ENCODE data around the gene CDK6.
A peak's percentile ranks its signal among the peaks of the same experiment; 100 is the strongest.
"Not testable (repeated sequence)": the region's sequence is repeated elsewhere in the genome, so short reads cannot be mapped to it uniquely, and the experiment has no call there.

The CDK6 gene

GRCh38 chr7:92836489-92836999 is at the start of gene CDK6:
TSS of gene CDK6 (minus strand) at chr7:92836573. CDS start at chr7:92833323, 3,250 bp downstream.
- DNase-seq (ENCODE audit: low read depth) = no peak

- not testable (repeated sequence) for DNase-seq (ENCODE audit: low read depth)
Observed at GRCh38 chr7:92886039-92886438, 49.7 kb upstream of the CDK6 start.

- no peak for DNase-seq (ENCODE audit: low read depth)
Observed at GRCh38 chr7:92884218-92884617, 47.8 kb upstream of the CDK6 start.

- DNase-seq (ENCODE audit: low read depth) = no peak
Observed at GRCh38 chr7:92882760-92883159, 46.4 kb upstream of the CDK6 start.

- DNase-seq (ENCODE audit: low read depth) = no peak
Observed at GRCh38 chr7:92881091-92881485, 44.7 kb upstream of the CDK6 start.

GRCh38 chr7:92880212-92881090 is 44.1 kb upstream of the CDK6 start:
- DNase-seq (ENCODE audit: low read depth) = no peak

GRCh38 chr7:92877367-92877766 is 41.0 kb upstream of the CDK6 start:
- DNase-seq (ENCODE audit: low read depth) = no peak

GRCh38 chr7:92876836-92877235 is 40.5 kb upstream of the CDK6 start:
- no peak for DNase-seq (ENCODE audit: low read depth)

GRCh38 chr7:92875719-92876118 is 39.3 kb upstream of the CDK6 start:
- no peak for DNase-seq (ENCODE audit: low read depth)

GRCh38 chr7:92875173-92875572 is 38.8 kb upstream of the CDK6 start:
- no peak for DNase-seq (ENCODE audit: low read depth)

- DNase-seq (ENCODE audit: low read depth) = no peak
Observed at GRCh38 chr7:92874567-92874966, 38.2 kb upstream of the CDK6 start.

- DNase-seq (ENCODE audit: low read depth) = no peak
Observed at GRCh38 chr7:92873776-92874175, 37.4 kb upstream of the CDK6 start.

- DNase-seq (ENCODE audit: low read depth) = peak; percentile 49
Observed at GRCh38 chr7:92872701-92873100, 36.3 kb upstream of the CDK6 start.

GRCh38 chr7:92868683-92869293 is 32.4 kb upstream of the CDK6 start:
- no peak for DNase-seq (ENCODE audit: low read depth)

- DNase-seq (ENCODE audit: low read depth) = not testable (repeated sequence)
Observed at GRCh38 chr7:92864169-92864568, 27.8 kb upstream of the CDK6 start.

GRCh38 chr7:92856436-92856835 is 20.1 kb upstream of the CDK6 start:
- DNase-seq (ENCODE audit: low read depth) = no peak

- no peak for DNase-seq (ENCODE audit: low read depth)
Observed at GRCh38 chr7:92854501-92855238, 18.3 kb upstream of the CDK6 start.

GRCh38 chr7:92851732-92852131 is 15.4 kb upstream of the CDK6 start:
- no peak for DNase-seq (ENCODE audit: low read depth)

GRCh38 chr7:92850516-92850915 is 14.1 kb upstream of the CDK6 start:
- DNase-seq (ENCODE audit: low read depth) = no peak

- no peak for DNase-seq (ENCODE audit: low read depth)
Observed at GRCh38 chr7:92849322-92849721, 12.9 kb upstream of the CDK6 start.

- no peak for DNase-seq (ENCODE audit: low read depth)
Observed at GRCh38 chr7:92848851-92849250, 12.5 kb upstream of the CDK6 start.

- DNase-seq (ENCODE audit: low read depth) = no peak
Observed at GRCh38 chr7:92848441-92848840, 12.1 kb upstream of the CDK6 start.

GRCh38 chr7:92847305-92847704 is 10.9 kb upstream of the CDK6 start:
- no peak for DNase-seq (ENCODE audit: low read depth)
